ENCODE measurements around the gene LAMA2. TPM values are rescaled to one million over a fixed set of nuclear protein-coding genes. Genes with fewer than 3 reads are reported as not detected.

Gene LAMA2
- total RNA-seq, 1 donor from 2014 or later, result 1.8 TPM

- H3K79me2 ChIP-seq (ENCODE audit: insufficient read depth, low read length), result no peaks in the 10 kb centered on the region
- Mint-ChIP-seq H3K4me3 (ENCODE audit: unreplicated experiment) (no peak overlapping the region), H3K27ac (ENCODE audit: unreplicated experiment) (no peak overlapping the region), H3K27me3 (ENCODE audit: low read depth, unreplicated experiment) (no peaks in the 10 kb centered on the region), H3K4me1 (ENCODE audit: low read depth, unreplicated experiment) (no peaks in the 10 kb centered on the region), H3K9me3 (ENCODE audit: unreplicated experiment) (no peaks in the 10 kb centered on the region), H3K36me3 (ENCODE audit: low read depth, unreplicated experiment) (no peaks in the 10 kb centered on the region)
- H3K36me3 ChIP-seq (ENCODE audit: insufficient read depth, low read length), result no peaks in the 10 kb centered on the region
- H3K9ac ChIP-seq (ENCODE audit: low read length), result no peak overlapping the region
- no peak overlapping the region for H3K27ac ChIP-seq (ENCODE audit: low read depth, low read length)
- no peaks in the 10 kb centered on the region for H4K20me1 ChIP-seq (ENCODE audit: insufficient read depth, low read length)
- peak; percentile 34 for FAIRE-seq
- peak; percentile 22 for DNase-seq (ENCODE audit: low read depth)
- no peaks in the 10 kb centered on the region for H3K9me3 ChIP-seq (ENCODE audit: insufficient read depth, low read depth, low read length)
- TF ChIP-seq CTCF (IDR thresholded peaks at IDR 0.05; ENCODE audit: insufficient read depth, low read depth, low read length) (no peak), EZH2 (IDR thresholded peaks at IDR 0.05; ENCODE audit: insufficient read depth, low read length) (no peak)
- no peak overlapping the region for H3K4me3 ChIP-seq (ENCODE audit: insufficient read depth, low read depth, low read length)
- H2AFZ ChIP-seq (ENCODE audit: low read depth, low read length), result no peak overlapping the region
- H3K4me2 ChIP-seq (ENCODE audit: low read length), result no peak overlapping the region
- no peaks in the 10 kb centered on the region for H3K4me1 ChIP-seq (ENCODE audit: insufficient read depth, low read length)
- H3K27me3 ChIP-seq (ENCODE audit: insufficient read depth, low read length), result no peaks in the 10 kb centered on the region
These were observed 221.2 kb downstream of the LAMA2 start for GRCh38 chr6:129104131-129104530.

- no peak for DNase-seq (ENCODE audit: low read depth)
- no peak overlapping the region for H3K27ac Mint-ChIP-seq (ENCODE audit: unreplicated experiment)
- H3K9ac ChIP-seq (ENCODE audit: low read length), result no peak overlapping the region
These were observed 221.6 kb downstream of the LAMA2 start for GRCh38 chr6:129104560-129104959.

More at GRCh38 chr6:129104560-129104959, 221.6 kb downstream of the LAMA2 start:
- Mint-ChIP-seq H3K9me3 (ENCODE audit: unreplicated experiment) (no peaks in the 10 kb centered on the region), H3K4me1 (ENCODE audit: low read depth, unreplicated experiment) (no peaks in the 10 kb centered on the region), H3K4me3 (ENCODE audit: unreplicated experiment) (no peak overlapping the region), H3K27me3 (ENCODE audit: low read depth, unreplicated experiment) (no peaks in the 10 kb centered on the region), H3K36me3 (ENCODE audit: low read depth, unreplicated experiment) (no peaks in the 10 kb centered on the region)
- H3K4me3 ChIP-seq (ENCODE audit: insufficient read depth, low read depth, low read length), result no peak overlapping the region
- no peaks in the 10 kb centered on the region for H3K27me3 ChIP-seq (ENCODE audit: insufficient read depth, low read length)
- no peaks in the 10 kb centered on the region for H3K9me3 ChIP-seq (ENCODE audit: insufficient read depth, low read depth, low read length)
- FAIRE-seq, result no peak
- no peak overlapping the region for H3K27ac ChIP-seq (ENCODE audit: low read depth, low read length)
- no peak overlapping the region for H3K4me2 ChIP-seq (ENCODE audit: low read length)
- no peaks in the 10 kb centered on the region for H3K36me3 ChIP-seq (ENCODE audit: insufficient read depth, low read length)
- no peaks in the 10 kb centered on the region for H4K20me1 ChIP-seq (ENCODE audit: insufficient read depth, low read length)
- H2AFZ ChIP-seq (ENCODE audit: low read depth, low read length), result no peak overlapping the region
- TF ChIP-seq EZH2 (IDR thresholded peaks at IDR 0.05; ENCODE audit: insufficient read depth, low read length) (no peak), CTCF (IDR thresholded peaks at IDR 0.05; ENCODE audit: insufficient read depth, low read depth, low read length) (no peak)
- H3K79me2 ChIP-seq (ENCODE audit: insufficient read depth, low read length), result no peaks in the 10 kb centered on the region
- no peaks in the 10 kb centered on the region for H3K4me1 ChIP-seq (ENCODE audit: insufficient read depth, low read length)
